GM04504 (cell line): ENCODE measurements around the gene CCDC188.

ENCODE experiments used
- DNase-seq: peaks from one replicate; pipeline ENCODE4 v3.0.0-alpha.2; 2012; ENCODE audit warnings: low read depth

CCDC188 gene

GRCh38 chr22:20105456-20106204 is 45.2 kb downstream of the CCDC188 start:
- no peak for DNase-seq

GRCh38 chr22:20102203-20102780 is 48.6 kb downstream of the CCDC188 start:
- DNase-seq, result no peak

- no peak for DNase-seq
These were observed 49.2 kb downstream of the CCDC188 start for GRCh38 chr22:20101638-20102037.

- no peak for DNase-seq
These were observed 51.6 kb downstream of the CCDC188 start for GRCh38 chr22:20099099-20099711.
